Forelimb muscle (tissue), 1 donor: ENCODE data around the gene IFT122. TPM values are rescaled to one million over a fixed set of nuclear protein-coding genes. Genes with fewer than 3 reads are reported as not detected.
"Not testable (repeated sequence)": the region's sequence is repeated elsewhere in the genome, so short reads cannot be mapped to it uniquely, and the experiment has no call there.

Experiments used
- DNase-seq: peaks from one replicate; pipeline ENCODE4 v3.0.0-alpha.2; 2013; ENCODE audit warnings: low read depth
- polyA plus RNA-seq: library from polyadenylated mRNA; unstranded; fragments of 120-200 nt; gene quantifications from one replicate; pipeline ENCODE4 v1.2.1, GENCODE V29; 2013; ENCODE audit not compliant: insufficient read length

Gene IFT122
- polyA plus RNA-seq, 1 donor = 33.2 TPM

GRCh38 chr3:129534428-129535027 is 94.5 kb downstream of the IFT122 start:
- DNase-seq = no peak

GRCh38 chr3:129535075-129535474 is 95.1 kb downstream of the IFT122 start:
- no peak for DNase-seq

- no peak for DNase-seq
These were observed 96.3 kb downstream of the IFT122 start for GRCh38 chr3:129536374-129536667.

- DNase-seq = no peak
These were observed 96.8 kb downstream of the IFT122 start for GRCh38 chr3:129536804-129537203.

- no peak for DNase-seq
These were observed 99.2 kb downstream of the IFT122 start for GRCh38 chr3:129539206-129539605.

- DNase-seq = no peak
These were observed 100.9 kb downstream of the IFT122 start for GRCh38 chr3:129540776-129541516.

GRCh38 chr3:129542747-129543146 is 102.7 kb downstream of the IFT122 start:
- DNase-seq = no peak

GRCh38 chr3:129543156-129543790 is 103.2 kb downstream of the IFT122 start, which contains the start of gene H1-8:
H1-8 (plus strand) TSS chr3:129543175; CDS start chr3:129543219, 44 bp downstream.
- no peak for DNase-seq

- DNase-seq = no peak
These were observed 104.0 kb downstream of the IFT122 start for GRCh38 chr3:129543999-129544398.

- not testable (repeated sequence) for DNase-seq
These were observed 105.9 kb downstream of the IFT122 start for GRCh38 chr3:129545951-129546350.

- DNase-seq = no peak
These were observed 107.2 kb downstream of the IFT122 start for GRCh38 chr3:129547241-129547640.

GRCh38 chr3:129548104-129548965 is 108.3 kb downstream of the IFT122 start:
- DNase-seq = no peak

GRCh38 chr3:129549006-129549800 is 109.2 kb downstream of the IFT122 start:
- DNase-seq = no peak

GRCh38 chr3:129549805-129550204 is 109.8 kb downstream of the IFT122 start:
- DNase-seq = no peak

GRCh38 chr3:129552287-129553050 is 112.4 kb downstream of the IFT122 start:
- DNase-seq = no peak

GRCh38 chr3:129553171-129553570 is 113.1 kb downstream of the IFT122 start:
- no peak for DNase-seq

GRCh38 chr3:129553719-129554118 is 113.7 kb downstream of the IFT122 start:
- no peak for DNase-seq

GRCh38 chr3:129554356-129555152 is 114.5 kb downstream of the IFT122 start:
- DNase-seq = no peak

GRCh38 chr3:129555153-129555550 is 115.1 kb downstream of the IFT122 start:
- DNase-seq = no peak
